K562 (cell line): ENCODE results near the gene ZNF267. TPM values are rescaled to one million over a fixed set of nuclear protein-coding genes. Genes with fewer than 3 reads are reported as not detected.
A peak's percentile ranks its signal among the peaks of the same experiment; 100 is the strongest.

Experiments
- ATAC-seq: fragments of 200-7000 bp; cut with Tn5 transposase; 3 replicates; pipeline ENCODE4 v1.9.1; 2020; ENCODE audit warnings: moderate library complexity
- BruUV-seq: library from RNA; stranded (reverse); fragments of 400-500 nt; replicated peaks from 2 replicates; lab custom pipeline; 2021; lab: Mats Ljungman, UMichigan
- CTCF ChIA-PET: fragments of 300-600 bp; formaldehyde crosslinking; extraction: SDS; loops from one replicate; lab custom pipeline; 2021; ENCODE audit warnings: low intra/inter-chr PET ratio; lab: Yijun Ruan, JAX
- POLR2A ChIA-PET: fragments of 300-600, 350-650 bp; sonication (Branson Sonifier 250); formaldehyde crosslinking; extraction: SDS; loops from one replicate; lab custom pipeline; 2021; ENCODE audit warnings: antibody characterized with exemption, inconsistent platforms; lab: Yijun Ruan, JAX
- DNase-seq, 4 experiments: peaks; one replicate each; pipeline versions ENCODE4 v3.0.0 to v3.0.0-alpha.2; 2011 to 2018; ENCODE audit warnings: low spot score in 3 of 4, mixed read lengths in 3 of 4; ENCODE audit errors: extremely low read depth in 1 of 4
- FAIRE-seq: peaks from 2 replicates; lab custom pipeline; 2011; peaks lifted over from hg19 to GRCh38; lab: Jason Lieb, UNC
- H2AFZ ChIP-seq: 2 replicates; pipeline ENCODE4 v1.6.0; 2011; ENCODE audit warnings: low read depth, low read length, control low read depth, inconsistent platforms
- H3K27ac ChIP-seq: fragments of 200-600 bp; 3 replicates; pipeline ENCODE4 v1.8.0; 2011; ENCODE audit warnings: low read depth, mild to moderate bottlenecking, control low read depth, inconsistent platforms, low read length, moderate library complexity, mixed read lengths; ENCODE audit errors: extremely low read depth
- H3K27me3 ChIP-seq, 2 experiments: fragments of 300-600 bp in 1 of 2; 2 replicates in 1 of 2; 3 replicates in 1 of 2; pipeline versions ENCODE4 v1.6.0 to v1.8.0; 2011; ENCODE audit warnings: inconsistent platforms in 2 of 2, low read length in 2 of 2, mild to moderate bottlenecking in 1 of 2, mixed read lengths in 1 of 2, moderate library complexity in 1 of 2; ENCODE audit not compliant: control insufficient read depth in 2 of 2, insufficient read depth in 2 of 2
- H3K36me3 ChIP-seq: fragments of 300-600 bp; 3 replicates; pipeline ENCODE4 v1.8.0; 2011; ENCODE audit warnings: mild to moderate bottlenecking, low read length, inconsistent platforms; ENCODE audit not compliant: control insufficient read depth, insufficient read depth
- H3K4me1 ChIP-seq, 2 experiments: fragments of 200-600 bp in 1 of 2; replicated peaks in 1 of 2; 2 replicates in 1 of 2; 3 replicates in 1 of 2; pipeline versions ENCODE4 v1.5.1 to v1.8.0; 2011; ENCODE audit warnings: inconsistent platforms in 2 of 2, low read length in 2 of 2, mild to moderate bottlenecking in 1 of 2, mixed read lengths in 1 of 2, moderate library complexity in 1 of 2; ENCODE audit not compliant: control insufficient read depth in 2 of 2, insufficient read depth in 2 of 2
- H3K4me2 ChIP-seq: 2 replicates; pipeline ENCODE4 v1.6.1; 2011; ENCODE audit warnings: low read length, control low read depth, inconsistent platforms, mixed read lengths; ENCODE audit not compliant: insufficient read depth
- H3K4me3 ChIP-seq: fragments of 200-600 bp; sonication (generic), shearing (Covaris generic); 2 replicates; pipeline ENCODE4 v1.5.1; 2016; ENCODE audit warnings: control low read depth, inconsistent platforms
- H3K79me2 ChIP-seq: fragments of 200-600 bp; 3 replicates; pipeline ENCODE4 v1.8.0; 2011; ENCODE audit warnings: low read length, inconsistent platforms; ENCODE audit not compliant: control insufficient read depth, insufficient read depth
- H3K9ac ChIP-seq, 2 experiments: 2 replicates each; pipeline versions ENCODE4 v1.6.0 to v1.6.1; 2011; ENCODE audit warnings: low read depth in 2 of 2, low read length in 2 of 2, control low read depth in 1 of 2, inconsistent platforms in 1 of 2, mild to moderate bottlenecking in 1 of 2, mixed read lengths in 1 of 2; ENCODE audit not compliant: insufficient read depth in 1 of 2
- H3K9me1 ChIP-seq: one replicate; pipeline ENCODE4 v1.6.0; 2011; ENCODE audit warnings: inconsistent platforms, mild to moderate bottlenecking, low read length, moderate library complexity; ENCODE audit not compliant: control insufficient read depth, insufficient read depth
- H3K9me3 ChIP-seq: replicated peaks from 2 replicates; pipeline ENCODE4 v1.5.1; 2011; ENCODE audit warnings: low read depth, low read length, inconsistent platforms; ENCODE audit not compliant: control insufficient read depth, insufficient read depth
- H4K20me1 ChIP-seq: replicated peaks from 2 replicates; pipeline ENCODE4 v1.6.1; 2011; ENCODE audit warnings: low read length, inconsistent platforms, mixed read lengths; ENCODE audit not compliant: control insufficient read depth, insufficient read depth
- ATF1 ChIP-seq, 2 experiments: fragments of 450-650 bp in 1 of 2; IDR thresholded peaks; 2 replicates each; pipeline ENCODE4 v1.6.1; 2016; ENCODE audit warnings: missing compliant biosample characterization in 1 of 2, missing genetic modification characterization in 1 of 2
- BRF1 ChIP-seq: IDR thresholded peaks from 3 replicates; pipeline ENCODE4 v1.6.1; 2011; ENCODE audit warnings: borderline replicate concordance, mild to moderate bottlenecking; ENCODE audit not compliant: insufficient read length; ENCODE audit errors: extremely low read depth
- FOSL1 ChIP-seq: fragments of 200-800 bp; sonication (Bioruptor generic); conservative IDR thresholded peaks from 2 replicates; pipeline ENCODE4 v1.6.1; 2016; ENCODE audit warnings: missing genetic modification characterization, missing compliant biosample characterization
- GABPA ChIP-seq: fragments of 200-800 bp; sonication (Bioruptor generic); conservative IDR thresholded peaks from 2 replicates; pipeline ENCODE4 v1.6.1; 2016; ENCODE audit warnings: low read depth, missing genetic modification characterization, missing compliant biosample characterization
- HMG20A ChIP-seq: fragments of 450-650 bp; formaldehyde crosslinking; conservative IDR thresholded peaks from 2 replicates; pipeline ENCODE4 v1.4.0; 2020; ENCODE audit warnings: mild to moderate bottlenecking, mixed read lengths
- NR4A1 ChIP-seq, 2 experiments: fragments of 250-450 bp in 1 of 2; fragments of 450-650 bp in 1 of 2; sonication (Bioruptor Pico) in 1 of 2; IDR thresholded peaks; 2 replicates each; pipeline versions ENCODE4 v1.4.0 to v1.6.1; 2016 to 2020; ENCODE audit warnings: mild to moderate bottlenecking in 2 of 2, missing compliant biosample characterization in 1 of 2, missing genetic modification characterization in 1 of 2, moderate library complexity in 1 of 2
- TEAD4 ChIP-seq, 2 experiments: sonication (generic) in 1 of 2; formaldehyde crosslinking in 1 of 2; IDR thresholded peaks; 2 replicates each; pipeline versions ENCODE4 v1.6.1 to v1.8.0; 2012 to 2022; ENCODE audit warnings: borderline replicate concordance in 1 of 2, inconsistent platforms in 1 of 2, low read length in 1 of 2, mild to moderate bottlenecking in 1 of 2, missing genetic modification reagents in 1 of 2
- ZC3H11A ChIP-seq: IDR thresholded peaks from 2 replicates; pipeline ENCODE4 v1.6.1; 2012; ENCODE audit warnings: low read depth, low read length, improper control_type of control experiment
- ZNF316 ChIP-seq: fragments of 450-650 bp; IDR thresholded peaks from 2 replicates; pipeline ENCODE4 v1.6.1; 2016
- ZNF583 ChIP-seq: fragments of 250-450 bp; sonication (Bioruptor Pico); IDR thresholded peaks from 2 replicates; pipeline ENCODE4 v1.4.0; 2020
- WGBS: fragments of 100-300 bp; shearing (Covaris generic); methylation state at CpG from one replicate; pipeline ENCODE4 v1.1.6; 2016; ENCODE audit warnings: low coverage, mixed read lengths; ENCODE audit not compliant: insufficient coverage; ENCODE audit errors: missing lambda C conversion rate; 5-methylcytosine and 5-hydroxymethylcytosine counted together
- in situ Hi-C: fragments of 300-500 bp; cut with MboI; formaldehyde crosslinking; loops from 4 replicates; pipeline ENCODE4 v1.15.0; 2018; ENCODE audit warnings: inconsistent platforms, mixed read lengths
- intact Hi-C: fragments of 100-400 bp; cut with micrococcal nuclease; formaldehyde crosslinking; loops from 2 replicates; pipeline ENCODE4 v1.14.2; 2022
- polyA plus RNA-seq, 8 experiments: library from polyadenylated mRNA; depleted of rRNA in 4 of 8; stranded (reverse) in 5 of 8; unstranded in 3 of 8; fragments of >200 nt; fragmentation: Nextera tagmentation in 2 of 8; fragmentation: Illumina TruSeq in 1 of 8; extraction: Ambion mirVana in 2 of 8; extraction: Trizol in 1 of 8; gene quantifications; 2 replicates each; pipeline versions ENCODE4 v1.2.1 to v1.2.3, GENCODE V29; 2011 to 2014; ENCODE audit warnings: inconsistent platforms in 1 of 8, missing spikeins in 1 of 8
- total RNA-seq, 7 experiments: library from RNA; depleted of rRNA in 6 of 7; stranded (reverse); fragments of >200 nt in 6 of 7; fragmentation: Illumina TruSeq in 2 of 7; extraction: Trizol in 2 of 7; gene quantifications; 2 replicates each; pipeline versions ENCODE4 v1.2.1 to v1.2.3, GENCODE V29; 2011 to 2021; ENCODE audit warnings: low replicate concordance in 1 of 7
- TF ChIP-seq, protein P1 (sequence below): fragments of 200-800 bp; sonication (Bioruptor generic); IDR thresholded peaks from 2 replicates; pipeline ENCODE4 v1.6.1; 2017; ENCODE audit warnings: missing genetic modification characterization, missing compliant biosample characterization
- TF ChIP-seq, protein P2 (sequence below), 2 experiments: IDR thresholded peaks in 1 of 2; conservative IDR thresholded peaks in 1 of 2; 2 replicates each; pipeline ENCODE4 v1.6.1; 2016; ENCODE audit warnings: low read depth in 2 of 2, mild to moderate bottlenecking in 1 of 2, missing compliant biosample characterization in 1 of 2, missing genetic modification characterization in 1 of 2, moderate library complexity in 1 of 2
- TF ChIP-seq, protein P3 (sequence below): fragments of 450-650 bp; formaldehyde crosslinking; IDR thresholded peaks from 2 replicates; pipeline ENCODE4 v1.4.0; 2020; ENCODE audit warnings: mild to moderate bottlenecking

Gene ZNF267
- total and polyA plus RNA-seq, 9 of the 15 experiments (the other 6 are each of a cell fraction or from before 2014, with no cell fraction given), result 14.6 to 38.8 (median 21.5) TPM

DNA sequence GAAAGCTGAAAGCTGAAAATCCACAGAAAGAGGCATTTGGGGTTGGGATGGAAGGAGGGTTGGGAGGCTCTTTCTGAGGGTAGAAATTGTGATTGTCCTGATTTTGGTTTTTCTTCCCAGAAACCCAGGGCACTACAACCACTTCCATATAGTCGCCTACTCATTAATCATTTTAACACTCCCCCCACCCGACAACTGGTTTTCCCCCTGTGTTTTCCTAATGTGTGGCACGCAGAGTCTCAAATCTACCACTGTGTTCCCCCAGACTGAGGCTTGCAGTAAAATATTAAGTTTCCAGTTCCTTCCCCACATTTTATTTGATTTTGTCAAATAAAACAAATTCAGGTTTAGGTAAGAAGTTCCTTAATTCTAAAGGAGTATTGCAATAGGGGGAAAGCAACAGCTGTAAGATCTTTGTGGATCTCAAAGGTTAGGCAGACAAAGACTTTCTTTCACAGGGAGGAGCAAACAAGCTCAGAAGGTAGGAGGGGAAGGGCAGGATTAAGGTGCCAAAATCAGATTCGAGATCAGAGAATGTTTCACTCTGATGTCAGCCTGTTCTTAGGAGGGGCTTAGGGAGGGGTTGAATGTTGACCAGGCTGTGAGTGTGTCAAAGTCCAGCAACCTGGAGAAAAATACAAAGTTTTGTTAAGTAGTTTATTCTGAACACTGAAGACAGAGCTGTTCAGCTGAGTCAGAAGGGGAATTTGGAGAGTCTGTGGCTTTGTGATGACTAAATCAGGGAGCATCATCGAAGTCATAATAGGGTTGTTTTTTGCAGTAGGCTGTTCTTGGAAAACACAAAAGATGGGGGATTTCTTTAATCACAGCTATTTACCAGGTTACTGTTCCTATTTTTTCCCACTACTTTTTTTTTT, 3.6 kb downstream of the ZNF267 start:
- Histone ChIP-seq H3K9me1 (no peaks in the 10 kb centered on the region), H3K9ac (peak overlapping the region; percentile 26 to 99; a peak in 2 of 4 replicates), H3K79me2 (peaks cover 87% of the 10 kb centered on the region), H3K27ac (peak overlapping the region; percentile 54; the same call in 2 of the 3 replicates), H3K27me3 (no peaks in the 10 kb centered on the region), H3K4me1 (peaks cover 13 to 68% of the 10 kb centered on the region in 2 experiments), H3K4me3 (no peak overlapping the region), H3K4me2 (peak overlapping the region; percentile 65), H3K36me3 (peaks cover 70% of the 10 kb centered on the region), H2AFZ (no peak overlapping the region), H4K20me1 (peaks cover 27% of the 10 kb centered on the region), H3K9me3 (peaks cover 16% of the 10 kb centered on the region)
- ATAC-seq, result no peak
- intact Hi-C loops, result loop anchor here (5.0 to 10.0 kb wide), 2 partner anchors 175 to 492 kb away; no protein-coding TSS in a partner anchor
- in situ Hi-C loops, result no loop called here
- no TSS peak for BruUV-seq
- WGBS, result 21% methylated on average over 4 of the region's 5 CpGs
- peak in 1 of 4 experiments; percentile 24 for DNase-seq
- FAIRE-seq, result no peak
- POLR2A ChIA-PET, result interaction anchor here (0.7 to 1.3 kb wide), 4 partner anchors 12 to 697 kb away, joined by 3 read pairs; partner anchors contain the start of gene FUS
- CTCF ChIA-PET, result no interaction called here
- TF ChIP-seq BRF1 (no peak), TEAD4 (IDR thresholded peaks at IDR 0.05; ENCODE audit: low read length) (peak; percentile 24; the same call in 1 of the 2 replicates), TEAD4 (CRISPR knock-in tag; IDR thresholded peaks at IDR 0.05; ENCODE audit: borderline replicate concordance) (no peak), NR4A1 (CRISPR knock-in tag; IDR thresholded peaks at IDR 0.05) (no peak), NR4A1 (tag; IDR thresholded peaks at IDR 0.05) (no peak), ZNF316 (peak; percentile 19; the same call in 1 of the 2 replicates), FOSL1 (peak; percentile 75), ATF1 (CRISPR knock-in tag; IDR thresholded peaks at IDR 0.05) (no peak), ATF1 (tag; IDR thresholded peaks at IDR 0.05) (no peak), ZC3H11A (no peak), HMG20A (CRISPR knock-in tag) (no peak), ZNF583 (CRISPR knock-in tag) (no peak), GABPA (tag) (no peak)
- TF ChIP-seq, protein P1, sequence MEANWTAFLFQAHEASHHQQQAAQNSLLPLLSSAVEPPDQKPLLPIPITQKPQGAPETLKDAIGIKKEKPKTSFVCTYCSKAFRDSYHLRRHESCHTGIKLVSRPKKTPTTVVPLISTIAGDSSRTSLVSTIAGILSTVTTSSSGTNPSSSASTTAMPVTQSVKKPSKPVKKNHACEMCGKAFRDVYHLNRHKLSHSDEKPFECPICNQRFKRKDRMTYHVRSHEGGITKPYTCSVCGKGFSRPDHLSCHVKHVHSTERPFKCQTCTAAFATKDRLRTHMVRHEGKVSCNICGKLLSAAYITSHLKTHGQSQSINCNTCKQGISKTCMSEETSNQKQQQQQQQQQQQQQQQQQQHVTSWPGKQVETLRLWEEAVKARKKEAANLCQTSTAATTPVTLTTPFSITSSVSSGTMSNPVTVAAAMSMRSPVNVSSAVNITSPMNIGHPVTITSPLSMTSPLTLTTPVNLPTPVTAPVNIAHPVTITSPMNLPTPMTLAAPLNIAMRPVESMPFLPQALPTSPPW, result 0 out of 2 replicates have a peak, but pooled peaks have one; percentile 12
- TF ChIP-seq, protein P2, sequence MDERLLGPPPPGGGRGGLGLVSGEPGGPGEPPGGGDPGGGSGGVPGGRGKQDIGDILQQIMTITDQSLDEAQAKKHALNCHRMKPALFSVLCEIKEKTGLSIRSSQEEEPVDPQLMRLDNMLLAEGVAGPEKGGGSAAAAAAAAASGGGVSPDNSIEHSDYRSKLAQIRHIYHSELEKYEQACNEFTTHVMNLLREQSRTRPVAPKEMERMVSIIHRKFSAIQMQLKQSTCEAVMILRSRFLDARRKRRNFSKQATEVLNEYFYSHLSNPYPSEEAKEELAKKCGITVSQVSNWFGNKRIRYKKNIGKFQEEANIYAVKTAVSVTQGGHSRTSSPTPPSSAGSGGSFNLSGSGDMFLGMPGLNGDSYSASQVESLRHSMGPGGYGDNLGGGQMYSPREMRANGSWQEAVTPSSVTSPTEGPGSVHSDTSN (CRISPR knock-in tag; IDR thresholded peaks at IDR 0.05; ENCODE audit: low read depth), result no peak
- TF ChIP-seq, protein P2 (tag; conservative IDR thresholded peaks at IDR 0.05; ENCODE audit: low read depth), result peak; percentile 40; the same call in 1 of the 2 replicates
- TF ChIP-seq, protein P3, sequence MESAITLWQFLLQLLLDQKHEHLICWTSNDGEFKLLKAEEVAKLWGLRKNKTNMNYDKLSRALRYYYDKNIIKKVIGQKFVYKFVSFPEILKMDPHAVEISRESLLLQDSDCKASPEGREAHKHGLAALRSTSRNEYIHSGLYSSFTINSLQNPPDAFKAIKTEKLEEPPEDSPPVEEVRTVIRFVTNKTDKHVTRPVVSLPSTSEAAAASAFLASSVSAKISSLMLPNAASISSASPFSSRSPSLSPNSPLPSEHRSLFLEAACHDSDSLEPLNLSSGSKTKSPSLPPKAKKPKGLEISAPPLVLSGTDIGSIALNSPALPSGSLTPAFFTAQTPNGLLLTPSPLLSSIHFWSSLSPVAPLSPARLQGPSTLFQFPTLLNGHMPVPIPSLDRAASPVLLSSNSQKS (CRISPR knock-in tag), result no peak
